Keratinocyte (primary cell): Measurements from ENCODE around the gene PSTPIP2. TPM values are rescaled to one million over a fixed set of nuclear protein-coding genes. Genes with fewer than 3 reads are reported as not detected.

ENCODE experiments used
- DNase-seq: peaks from one replicate; pipeline ENCODE4 v3.0.0-alpha.2; 2011; ENCODE audit warnings: low read depth, missing footprints, low spot score
- FAIRE-seq: peaks from 2 replicates; lab custom pipeline; 2011; peaks lifted over from hg19 to GRCh38; lab: Jason Lieb, UNC
- H2AFZ ChIP-seq: 2 replicates; pipeline ENCODE4 v1.6.0; 2012; ENCODE audit warnings: low read length, control low read depth, inconsistent platforms; ENCODE audit not compliant: control insufficient read depth
- H3K27ac ChIP-seq: 2 replicates; pipeline ENCODE4 v1.5.1; 2011; ENCODE audit warnings: low read length; ENCODE audit not compliant: control insufficient read depth, insufficient read depth
- H3K27me3 ChIP-seq: 3 replicates; pipeline ENCODE4 v1.6.0; 2011; ENCODE audit warnings: low read length; ENCODE audit not compliant: control insufficient read depth, insufficient read depth; ENCODE audit errors: extremely low read depth
- H3K36me3 ChIP-seq, 2 experiments: 2 replicates in 1 of 2; 3 replicates in 1 of 2; pipeline ENCODE4 v1.5.1; 2011; ENCODE audit warnings: low read length in 2 of 2, mild to moderate bottlenecking in 1 of 2; ENCODE audit not compliant: control insufficient read depth in 2 of 2, insufficient read depth in 2 of 2; ENCODE audit errors: extremely low read depth in 1 of 2
- H3K4me1 ChIP-seq: 3 replicates; pipeline ENCODE4 v1.5.1; 2011; ENCODE audit warnings: low read length; ENCODE audit not compliant: control insufficient read depth, insufficient read depth; ENCODE audit errors: extremely low read depth
- H3K4me2 ChIP-seq: 3 replicates; pipeline ENCODE4 v1.6.0; 2011; ENCODE audit warnings: low read depth, low read length; ENCODE audit not compliant: control insufficient read depth, insufficient read depth; ENCODE audit errors: extremely low read depth
- H3K4me3 ChIP-seq, 3 experiments: fragments of 200-600 bp in 1 of 3; sonication (generic) in 1 of 3; 2 replicates in 2 of 3; 3 replicates in 1 of 3; pipeline ENCODE4 v1.5.1; 2011 to 2016; ENCODE audit warnings: low read length in 3 of 3, mild to moderate bottlenecking in 3 of 3, control low read depth in 2 of 3, inconsistent platforms in 1 of 3, low read depth in 1 of 3, mixed read lengths in 1 of 3, mixed run types in 1 of 3, moderate library complexity in 1 of 3; ENCODE audit not compliant: control insufficient read depth in 2 of 3, insufficient read depth in 2 of 3; ENCODE audit errors: extremely low read depth in 1 of 3
- H3K79me2 ChIP-seq: 2 replicates; pipeline ENCODE4 v1.6.0; 2012; ENCODE audit warnings: low read length; ENCODE audit not compliant: control insufficient read depth, insufficient read depth
- H3K9ac ChIP-seq: 3 replicates; pipeline ENCODE4 v1.6.0; 2011; ENCODE audit warnings: low read length; ENCODE audit not compliant: control insufficient read depth, insufficient read depth; ENCODE audit errors: extremely low read depth
- H3K9me1 ChIP-seq: 3 replicates; pipeline ENCODE4 v1.6.0; 2011; ENCODE audit warnings: low read length; ENCODE audit not compliant: control insufficient read depth, insufficient read depth; ENCODE audit errors: extremely low read depth
- H3K9me3 ChIP-seq: 2 replicates; pipeline ENCODE4 v1.5.1; 2012; ENCODE audit warnings: low read depth, low read length; ENCODE audit not compliant: control insufficient read depth
- H4K20me1 ChIP-seq: 3 replicates; pipeline ENCODE4 v1.6.0; 2011; ENCODE audit warnings: low read length; ENCODE audit not compliant: control insufficient read depth, insufficient read depth; ENCODE audit errors: extremely low read depth
- EZH2 ChIP-seq: IDR thresholded peaks from one replicate; pipeline ENCODE4 v1.6.1; 2012; ENCODE audit warnings: inconsistent platforms, mild to moderate bottlenecking, low read length, moderate library complexity
- dilution Hi-C: fragments of 300-500 bp; cut with MboI; formaldehyde crosslinking; loops from one replicate; pipeline ENCODE4 v1.7.0; 2020; ENCODE audit warnings: low sequenced_read_pairs; ENCODE audit not compliant: extremely low pct_ligation_motif_present
- polyA plus RNA-seq, 5 experiments: library from polyadenylated mRNA; depleted of rRNA in 3 of 5; stranded (reverse) in 3 of 5; stranded (forward) in 1 of 5; unstranded in 1 of 5; fragments of >200 nt; gene quantifications; 1 replicate in 1 of 5; 2 replicates in 3 of 5; 3 replicates in 1 of 5; pipeline versions ENCODE4 v1.2.1 to v1.2.3, GENCODE V29; 2011 to 2012; ENCODE audit warnings: missing spikeins in 2 of 5, low read depth in 1 of 5, low replicate concordance in 1 of 5
- TF ChIP-seq, protein P1 (sequence below), 3 experiments: IDR thresholded peaks in 1 of 3; conservative IDR thresholded peaks in 1 of 3; optimal IDR thresholded peaks in 1 of 3; 2 replicates in 2 of 3; 3 replicates in 1 of 3; pipeline versions ENCODE3 to v1.5.1; 2011; ENCODE audit warnings: low read length in 3 of 3, mild to moderate bottlenecking in 3 of 3, moderate library complexity in 2 of 3, control low read depth in 1 of 3, inconsistent platforms in 1 of 3; ENCODE audit not compliant: insufficient read depth in 2 of 3; ENCODE audit errors: extremely low read depth in 1 of 3

Gene PSTPIP2
- polyA plus RNA-seq, 1 donor (not counting 4 experiments of a cell fraction or from before 2014, with no cell fraction given), result 27.3 TPM

DNA sequence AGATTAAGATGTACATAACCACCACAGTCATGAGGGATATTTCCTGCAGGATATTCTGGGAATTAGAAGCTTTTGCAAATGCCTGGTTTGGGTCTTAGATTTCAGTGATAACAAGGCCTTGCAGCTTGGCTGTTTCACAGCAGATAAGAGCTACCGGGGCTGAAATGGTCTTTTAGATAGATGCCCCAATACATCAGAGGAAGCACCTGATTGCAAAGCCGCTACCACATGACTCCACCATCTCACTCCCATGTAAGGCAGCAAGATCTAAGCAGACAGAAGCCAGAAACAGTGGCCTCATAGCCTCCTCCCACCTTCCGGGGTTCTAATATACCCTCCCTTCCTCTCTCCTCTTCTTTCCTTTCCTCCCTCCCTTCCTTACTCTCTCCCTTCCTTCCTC, 73.8 kb downstream of the PSTPIP2 start:
- DNase-seq, result no peak
- Histone ChIP-seq H3K9me1 (no peaks in the 10 kb centered on the region), H3K9me3 (no peaks in the 10 kb centered on the region), H3K4me1 (peaks cover 4% of the 10 kb centered on the region), H3K4me2 (no peak overlapping the region), H2AFZ (no peak overlapping the region), H3K79me2 (no peaks in the 10 kb centered on the region), H3K27ac (no peak overlapping the region), H4K20me1 (no peaks in the 10 kb centered on the region), H3K36me3 (peaks cover 0 to 3% of the 10 kb centered on the region in 2 experiments), H3K27me3 (no peaks in the 10 kb centered on the region), H3K9ac (no peak overlapping the region), H3K4me3 (no peak overlapping the region)
- TF ChIP-seq, protein P1, sequence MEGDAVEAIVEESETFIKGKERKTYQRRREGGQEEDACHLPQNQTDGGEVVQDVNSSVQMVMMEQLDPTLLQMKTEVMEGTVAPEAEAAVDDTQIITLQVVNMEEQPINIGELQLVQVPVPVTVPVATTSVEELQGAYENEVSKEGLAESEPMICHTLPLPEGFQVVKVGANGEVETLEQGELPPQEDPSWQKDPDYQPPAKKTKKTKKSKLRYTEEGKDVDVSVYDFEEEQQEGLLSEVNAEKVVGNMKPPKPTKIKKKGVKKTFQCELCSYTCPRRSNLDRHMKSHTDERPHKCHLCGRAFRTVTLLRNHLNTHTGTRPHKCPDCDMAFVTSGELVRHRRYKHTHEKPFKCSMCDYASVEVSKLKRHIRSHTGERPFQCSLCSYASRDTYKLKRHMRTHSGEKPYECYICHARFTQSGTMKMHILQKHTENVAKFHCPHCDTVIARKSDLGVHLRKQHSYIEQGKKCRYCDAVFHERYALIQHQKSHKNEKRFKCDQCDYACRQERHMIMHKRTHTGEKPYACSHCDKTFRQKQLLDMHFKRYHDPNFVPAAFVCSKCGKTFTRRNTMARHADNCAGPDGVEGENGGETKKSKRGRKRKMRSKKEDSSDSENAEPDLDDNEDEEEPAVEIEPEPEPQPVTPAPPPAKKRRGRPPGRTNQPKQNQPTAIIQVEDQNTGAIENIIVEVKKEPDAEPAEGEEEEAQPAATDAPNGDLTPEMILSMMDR (optimal IDR thresholded peaks at IDR 0.05 in 1 of 3, IDR thresholded peaks at IDR 0.05 in 1 of 3, conservative IDR thresholded peaks at IDR 0.05 in 1 of 3; ENCODE audit: extremely low read depth in 1 of 3, insufficient read depth in 2 of 3, low read length in 3 of 3), result no peak
- TF ChIP-seq EZH2, result no peak
- dilution Hi-C loops, result no loop called here
- FAIRE-seq, result no peak

DNA sequence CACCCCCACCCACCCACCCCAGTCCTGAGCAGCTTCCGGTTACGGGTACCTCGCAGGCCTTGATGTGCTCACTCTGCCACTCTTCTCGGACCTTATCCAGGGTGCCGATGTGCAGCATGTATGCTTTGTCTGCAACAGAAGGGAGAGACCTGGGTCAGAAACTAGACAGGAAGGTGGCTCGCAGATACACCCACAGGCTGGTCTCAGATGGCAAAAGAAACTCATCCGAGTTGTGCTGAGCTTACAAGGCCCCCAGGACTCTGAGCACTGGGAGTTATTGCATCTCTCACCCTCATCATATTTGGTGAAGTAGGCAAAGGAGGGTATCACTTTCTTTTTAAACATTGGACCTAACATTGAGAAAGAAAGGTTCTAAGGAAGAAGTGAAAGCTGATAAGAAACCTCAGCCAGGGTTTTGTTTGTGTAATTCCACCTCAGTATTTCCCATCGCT, 74.3 kb downstream of the PSTPIP2 start:
- no peak overlapping the region for H2AFZ ChIP-seq
- no peak overlapping the region for H3K4me2 ChIP-seq
- no peak overlapping the region for H3K4me3 ChIP-seq
- TF ChIP-seq, protein P1 (optimal IDR thresholded peaks at IDR 0.05 in 1 of 3, IDR thresholded peaks at IDR 0.05 in 1 of 3, conservative IDR thresholded peaks at IDR 0.05 in 1 of 3; ENCODE audit: extremely low read depth in 1 of 3, insufficient read depth in 2 of 3, low read length in 3 of 3), result no peak
- no peak for TF ChIP-seq EZH2
- H3K9ac ChIP-seq, result no peak overlapping the region
- no peaks in the 10 kb centered on the region for H3K27me3 ChIP-seq
- dilution Hi-C loops, result no loop called here
- no peak for FAIRE-seq
- no peak for DNase-seq
- H3K9me1 ChIP-seq, result no peaks in the 10 kb centered on the region
- no peaks in the 10 kb centered on the region for H3K9me3 ChIP-seq
- no peaks in the 10 kb centered on the region for H3K79me2 ChIP-seq
- H3K4me1 ChIP-seq, result peaks cover 4% of the 10 kb centered on the region
- no peaks in the 10 kb centered on the region for H4K20me1 ChIP-seq
- H3K36me3 ChIP-seq, result peaks cover 0 to 3% of the 10 kb centered on the region in 2 experiments
- no peak overlapping the region for H3K27ac ChIP-seq
